BLaER1 (cell line): ENCODE results near the gene SIDT1.

Experiments used
- H3K27ac ChIP-seq: shearing (Covaris generic); formaldehyde crosslinking; 2 replicates; pipeline ENCODE4 v1.8.1; 2022
- H3K27me3 ChIP-seq: shearing (Covaris generic); formaldehyde crosslinking; 2 replicates; pipeline ENCODE4 v1.8.1; 2022
- H3K36me3 ChIP-seq: shearing (Covaris generic); formaldehyde crosslinking; 2 replicates; pipeline ENCODE4 v1.8.1; 2022
- H3K4me1 ChIP-seq: shearing (Covaris generic); formaldehyde crosslinking; 2 replicates; pipeline ENCODE4 v1.8.1; 2022
- H3K4me2 ChIP-seq: shearing (Covaris generic); formaldehyde crosslinking; 2 replicates; pipeline ENCODE4 v1.8.1; 2022
- H3K4me3 ChIP-seq: shearing (Covaris generic); formaldehyde crosslinking; 2 replicates; pipeline ENCODE4 v1.8.1; 2022
- H3K9ac ChIP-seq: shearing (Covaris generic); formaldehyde crosslinking; 2 replicates; pipeline ENCODE4 v1.8.1; 2022
- H3K9me3 ChIP-seq: shearing (Covaris generic); formaldehyde crosslinking; 2 replicates; pipeline ENCODE4 v1.8.1; 2022
- H4K20me1 ChIP-seq: shearing (Covaris generic); formaldehyde crosslinking; 2 replicates; pipeline ENCODE4 v1.8.1; 2022
- Cebpa-rat ChIP-seq: shearing (Covaris generic); IDR thresholded peaks from 2 replicates; pipeline ENCODE4 v1.8.1; 2022

SIDT1 gene

DNA sequence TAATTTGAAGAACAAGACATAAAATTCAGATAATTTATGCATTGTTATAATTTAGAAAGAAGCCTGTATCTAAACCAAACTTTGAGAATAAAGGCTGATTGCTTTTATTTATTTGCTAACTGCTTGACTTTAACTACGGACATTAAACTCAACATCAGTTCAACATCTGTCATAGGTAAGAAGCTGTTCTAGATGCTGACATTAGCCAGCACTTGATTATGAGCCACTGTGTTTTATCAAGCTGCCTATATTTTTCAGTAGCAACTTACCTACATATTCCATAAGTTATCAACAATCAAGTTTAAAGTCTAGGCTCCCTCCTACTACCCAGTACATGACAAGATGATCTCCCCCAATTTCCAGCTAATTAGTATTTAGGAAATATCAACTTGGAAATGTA, 122.0 kb downstream of the SIDT1 start:
- no peak for TF ChIP-seq Cebpa-rat
- H3K4me3 ChIP-seq: no peak overlapping the region
- H3K36me3 ChIP-seq: peaks cover 36% of the 10 kb centered on the region
- H3K27ac ChIP-seq: no peak overlapping the region
- H3K4me2 ChIP-seq: no peak overlapping the region
- H4K20me1 ChIP-seq: no peaks in the 10 kb centered on the region
- H3K4me1 ChIP-seq: 0 out of 2 replicates have a peak, but pooled peaks cover 2% of the 10 kb centered on the region
- no peaks in the 10 kb centered on the region for H3K9me3 ChIP-seq
- no peak overlapping the region for H3K9ac ChIP-seq
- no peaks in the 10 kb centered on the region for H3K27me3 ChIP-seq

DNA sequence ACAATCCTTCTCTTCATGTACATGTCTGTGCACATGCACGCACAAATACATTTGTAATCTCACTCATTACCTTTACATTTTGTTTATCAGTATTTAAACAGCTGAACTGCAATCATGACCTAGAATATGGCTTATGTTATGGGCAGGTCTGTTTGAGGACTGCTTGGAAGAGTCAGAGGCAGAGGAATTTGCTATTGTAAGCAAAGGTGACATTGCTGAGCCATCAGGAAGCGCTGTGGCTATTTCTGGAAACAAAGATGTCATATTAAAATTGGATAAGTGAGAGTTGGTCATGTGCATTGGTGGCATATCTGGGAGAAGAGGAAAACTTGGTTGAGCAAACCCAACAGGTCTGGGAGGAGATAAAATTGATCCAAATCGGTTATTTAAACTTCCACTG, 122.5 kb downstream of the SIDT1 start:
- no peaks in the 10 kb centered on the region for H3K9me3 ChIP-seq
- 0 out of 2 replicates have a peak, but pooled peaks cover 7% of the 10 kb centered on the region for H3K4me1 ChIP-seq
- no peaks in the 10 kb centered on the region for H3K27me3 ChIP-seq
- no peak for TF ChIP-seq Cebpa-rat
- H3K4me3 ChIP-seq: no peak overlapping the region
- H3K27ac ChIP-seq: no peak overlapping the region
- H4K20me1 ChIP-seq: no peaks in the 10 kb centered on the region
- peaks cover 41% of the 10 kb centered on the region for H3K36me3 ChIP-seq
- H3K4me2 ChIP-seq: no peak overlapping the region
- no peak overlapping the region for H3K9ac ChIP-seq

DNA sequence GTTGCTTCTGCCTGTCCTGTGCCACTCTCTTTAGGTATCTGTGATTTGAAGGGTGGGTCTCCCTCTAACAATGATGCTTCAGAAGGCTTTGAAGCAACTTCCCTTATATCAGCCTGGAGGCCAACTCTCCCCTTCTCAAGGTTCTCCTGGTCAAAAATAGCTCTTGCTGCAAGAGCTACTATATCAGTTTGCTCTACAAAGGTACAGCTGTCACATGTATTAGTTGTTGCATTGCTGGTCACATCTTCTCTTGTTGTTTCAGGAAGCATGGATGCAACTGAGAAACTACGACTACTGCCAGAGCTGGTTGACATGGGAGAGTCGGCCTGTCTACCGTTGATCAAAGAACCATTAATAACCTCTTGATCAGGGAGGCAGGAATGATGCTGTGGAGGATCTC, 125.8 kb downstream of the SIDT1 start:
- no peak overlapping the region for H3K4me3 ChIP-seq
- no peak overlapping the region for H3K27ac ChIP-seq
- H3K36me3 ChIP-seq: peaks cover 58% of the 10 kb centered on the region
- H3K27me3 ChIP-seq: no peaks in the 10 kb centered on the region
- no peak overlapping the region for H3K4me2 ChIP-seq
- H3K9me3 ChIP-seq: no peaks in the 10 kb centered on the region
- no peaks in the 10 kb centered on the region for H4K20me1 ChIP-seq
- no peak for TF ChIP-seq Cebpa-rat
- no peak overlapping the region for H3K9ac ChIP-seq
- peaks cover 25% of the 10 kb centered on the region for H3K4me1 ChIP-seq

DNA sequence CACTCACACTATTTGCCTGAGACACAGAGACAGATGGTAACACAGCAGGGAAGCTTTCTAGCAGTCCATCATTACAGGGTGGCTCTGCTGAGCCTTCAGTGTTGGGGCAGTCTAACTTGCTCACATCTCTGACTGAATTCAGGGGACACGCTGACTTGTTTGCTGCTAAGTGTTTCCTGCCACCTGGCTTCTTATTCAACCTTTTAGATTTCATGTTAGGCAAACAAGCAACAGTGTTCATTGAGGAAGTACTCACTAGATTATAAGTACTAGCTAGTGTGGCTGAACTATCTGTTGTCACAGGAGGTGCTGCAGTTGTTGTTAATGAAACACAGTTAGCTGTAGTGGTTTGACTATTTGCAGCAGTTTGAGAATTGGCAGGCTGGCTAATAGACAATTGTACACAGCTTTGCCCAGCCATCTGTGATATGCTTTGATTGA, 126.8 kb downstream of the SIDT1 start:
- Histone ChIP-seq H3K9ac (no peak overlapping the region), H3K27me3 (no peaks in the 10 kb centered on the region), H3K4me2 (no peak overlapping the region), H3K4me3 (no peak overlapping the region), H3K27ac (no peak overlapping the region), H3K9me3 (no peaks in the 10 kb centered on the region), H4K20me1 (no peaks in the 10 kb centered on the region), H3K36me3 (peaks cover 62% of the 10 kb centered on the region), H3K4me1 (peaks cover 25% of the 10 kb centered on the region)
- TF ChIP-seq Cebpa-rat: no peak

DNA sequence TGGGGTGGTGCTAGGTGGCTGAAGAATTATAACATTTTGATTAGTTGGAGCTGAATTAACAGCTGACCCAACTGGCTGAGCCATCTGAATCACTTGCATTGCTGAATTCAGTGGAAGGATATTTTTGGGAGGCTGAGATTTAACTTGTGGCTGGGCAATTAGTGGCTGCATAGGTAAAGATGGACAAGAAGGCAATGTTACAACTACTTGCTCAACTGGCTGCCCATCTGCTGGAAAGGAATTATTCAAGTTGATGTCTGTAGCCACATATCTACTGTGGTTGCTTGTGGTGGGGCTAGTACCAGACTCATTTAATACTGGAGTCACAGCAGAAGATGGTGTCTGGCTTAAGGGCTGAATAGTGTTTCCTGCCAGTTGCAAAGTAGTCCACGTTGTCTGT, 127.6 kb downstream of the SIDT1 start:
- Histone ChIP-seq H3K9me3 (no peaks in the 10 kb centered on the region), H3K4me3 (no peak overlapping the region), H3K36me3 (peaks cover 67% of the 10 kb centered on the region), H3K9ac (no peak overlapping the region), H3K4me1 (peaks cover 25% of the 10 kb centered on the region), H3K27me3 (no peaks in the 10 kb centered on the region), H3K4me2 (0 out of 2 replicates have a peak overlapping the region, but pooled peaks have one; percentile 54), H4K20me1 (no peaks in the 10 kb centered on the region), H3K27ac (no peak overlapping the region)
- TF ChIP-seq Cebpa-rat: no peak

DNA sequence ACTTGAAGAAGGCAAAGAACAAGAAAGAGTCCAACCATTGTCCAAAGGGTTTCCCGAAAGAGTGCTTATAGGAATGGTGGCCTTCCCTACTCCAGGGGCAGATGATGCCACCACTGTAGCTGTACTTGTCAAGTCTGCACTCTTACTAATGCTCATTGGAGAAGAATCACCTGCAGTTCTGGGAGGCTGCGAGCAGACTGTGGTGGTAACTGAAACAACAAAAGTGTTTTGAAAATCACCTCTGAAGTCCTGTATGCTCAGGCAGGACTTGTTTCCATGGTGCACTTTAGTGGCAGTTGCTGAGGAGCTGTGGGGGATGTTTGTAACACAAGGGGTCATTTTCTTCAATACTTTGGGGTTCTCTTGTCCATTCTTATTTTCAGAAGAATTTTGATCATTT, 128.1 kb downstream of the SIDT1 start:
- no peak for TF ChIP-seq Cebpa-rat
- Histone ChIP-seq H3K4me3 (no peak overlapping the region), H3K4me2 (peak overlapping the region; percentile 54), H3K27ac (no peak overlapping the region), H3K9me3 (no peaks in the 10 kb centered on the region), H4K20me1 (no peaks in the 10 kb centered on the region), H3K36me3 (peaks cover 67% of the 10 kb centered on the region), H3K27me3 (no peaks in the 10 kb centered on the region), H3K4me1 (peaks cover 25% of the 10 kb centered on the region), H3K9ac (no peak overlapping the region)

DNA sequence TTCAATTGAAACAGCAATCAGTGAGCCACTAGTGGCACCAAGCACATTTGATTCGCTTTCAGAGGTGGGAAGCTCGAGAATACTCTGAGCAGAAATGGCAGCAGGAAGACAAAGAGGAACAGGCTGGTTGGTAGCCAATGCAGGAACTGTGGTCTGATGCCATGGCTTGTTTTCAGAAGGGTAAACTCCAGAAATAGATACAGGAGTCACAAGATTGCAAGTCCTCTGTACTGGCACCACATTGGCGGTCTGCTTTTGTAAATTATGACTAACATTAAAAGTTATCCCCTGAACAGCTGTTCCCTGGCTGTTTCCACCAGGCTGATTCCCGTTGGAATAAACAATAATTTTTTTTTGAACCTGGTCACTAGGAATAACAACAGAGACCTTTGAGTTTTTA, 128.5 kb downstream of the SIDT1 start:
- no peak for TF ChIP-seq Cebpa-rat
- peak overlapping the region; percentile 54 for H3K4me2 ChIP-seq
- no peak overlapping the region for H3K27ac ChIP-seq

DNA sequence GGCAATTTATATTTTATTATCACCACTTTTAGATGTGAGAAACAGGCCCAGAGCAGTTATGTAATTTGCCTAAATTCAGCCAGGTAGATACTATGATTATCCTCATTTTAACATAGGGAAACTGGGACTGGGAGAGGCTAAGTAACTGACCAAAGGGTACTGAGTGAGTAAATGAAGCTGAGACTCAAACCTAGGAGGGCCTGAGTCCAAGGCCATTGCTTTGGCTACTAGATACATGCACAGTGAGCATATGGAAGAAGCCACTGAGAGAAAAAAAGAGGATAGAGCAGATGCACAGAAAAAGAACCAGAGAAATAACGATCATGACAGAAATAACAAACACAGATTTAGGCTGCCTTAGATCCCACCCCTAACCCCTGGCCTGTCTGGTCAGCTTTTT, 130.5 kb downstream of the SIDT1 start:
- Histone ChIP-seq H4K20me1 (no peaks in the 10 kb centered on the region), H3K27ac (no peak overlapping the region), H3K4me2 (no peak overlapping the region), H3K9me3 (no peaks in the 10 kb centered on the region), H3K4me1 (peaks cover 41% of the 10 kb centered on the region), H3K27me3 (no peaks in the 10 kb centered on the region), H3K36me3 (peaks cover 46% of the 10 kb centered on the region), H3K9ac (no peak overlapping the region), H3K4me3 (no peak overlapping the region)
- no peak for TF ChIP-seq Cebpa-rat

More for the DNA sequence above, 128.5 kb downstream of the SIDT1 start:
- Histone ChIP-seq H3K27me3 (no peaks in the 10 kb centered on the region), H3K4me1 (peaks cover 25% of the 10 kb centered on the region), H3K36me3 (peaks cover 66% of the 10 kb centered on the region), H3K4me3 (no peak overlapping the region), H4K20me1 (no peaks in the 10 kb centered on the region), H3K9ac (no peak overlapping the region), H3K9me3 (no peaks in the 10 kb centered on the region)

DNA sequence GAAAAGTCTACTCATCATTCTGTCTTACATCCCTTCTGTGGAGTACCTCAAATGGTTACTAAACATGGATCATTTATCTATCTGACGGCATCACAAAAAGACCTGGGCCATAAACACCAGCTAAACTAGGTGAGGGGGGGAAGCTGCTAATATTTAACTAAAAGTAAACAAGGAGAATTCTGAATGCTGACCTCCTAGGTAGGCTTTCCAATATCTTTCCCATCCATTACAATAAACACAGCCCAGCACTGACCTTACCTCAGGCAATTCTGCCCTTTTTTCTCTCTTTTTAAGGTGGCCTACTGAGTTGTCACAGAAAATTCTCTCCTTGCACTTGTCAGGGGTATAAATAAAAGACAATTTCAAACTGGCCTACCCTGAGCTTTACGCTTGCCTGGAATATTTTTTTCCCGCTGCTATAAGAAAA, 131.0 kb downstream of the SIDT1 start:
- Histone ChIP-seq H3K9me3 (no peaks in the 10 kb centered on the region), H3K27ac (no peak overlapping the region), H3K4me1 (peaks cover 47% of the 10 kb centered on the region), H3K27me3 (no peaks in the 10 kb centered on the region), H4K20me1 (no peaks in the 10 kb centered on the region), H3K4me3 (no peak overlapping the region), H3K36me3 (peaks cover 46% of the 10 kb centered on the region), H3K4me2 (no peak overlapping the region), H3K9ac (no peak overlapping the region)
- no peak for TF ChIP-seq Cebpa-rat

DNA sequence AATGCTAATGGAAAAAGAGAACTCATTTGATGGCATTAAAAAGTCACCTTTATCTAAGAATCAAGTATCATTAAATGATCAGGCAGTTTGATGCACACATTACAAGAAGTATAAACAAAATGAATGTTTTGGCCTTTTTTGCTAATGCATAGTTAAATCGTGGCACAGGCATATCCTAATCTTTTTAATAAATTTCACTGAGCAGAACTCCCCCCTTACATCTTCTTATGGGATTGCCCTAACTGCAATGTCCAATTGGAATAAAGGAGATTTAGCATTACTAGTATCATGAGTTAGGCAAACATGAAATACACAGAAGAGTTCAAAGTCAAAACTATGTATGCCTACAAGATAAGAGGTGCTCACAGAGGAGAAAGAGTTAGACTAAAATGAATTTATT, 131.4 kb downstream of the SIDT1 start:
- Histone ChIP-seq H3K9me3 (no peaks in the 10 kb centered on the region), H3K27ac (no peak overlapping the region), H3K36me3 (peaks cover 44% of the 10 kb centered on the region), H4K20me1 (no peaks in the 10 kb centered on the region), H3K4me2 (no peak overlapping the region), H3K4me3 (no peak overlapping the region), H3K4me1 (peaks cover 51% of the 10 kb centered on the region), H3K9ac (no peak overlapping the region), H3K27me3 (no peaks in the 10 kb centered on the region)
- no peak for TF ChIP-seq Cebpa-rat

DNA sequence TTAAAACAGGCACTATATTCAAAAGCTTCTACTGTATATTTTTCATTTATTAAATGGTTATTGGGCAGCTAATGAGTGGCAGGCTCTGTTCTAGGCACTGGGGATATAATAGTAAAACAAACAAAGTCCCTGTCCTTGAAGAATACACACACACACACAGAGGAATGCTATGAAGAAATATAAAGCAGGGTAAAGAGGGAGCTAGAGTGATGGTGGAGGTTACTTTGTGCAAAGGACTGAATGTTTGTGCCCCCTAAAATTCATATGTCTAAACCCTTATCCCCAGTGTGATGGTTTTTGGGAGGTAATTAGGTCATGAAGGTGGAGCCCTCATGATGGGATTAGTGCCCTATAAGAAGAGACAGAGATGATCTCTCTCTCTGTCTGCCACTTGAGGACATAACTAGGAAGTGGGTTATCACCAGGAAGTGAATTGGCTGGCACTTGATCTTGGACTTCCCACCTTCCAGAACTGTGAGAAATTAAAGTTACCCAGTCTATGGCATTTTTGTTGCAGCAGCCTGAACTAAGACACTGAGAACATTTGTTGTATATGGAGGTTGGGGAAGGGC, 132.3 kb downstream of the SIDT1 start:
- H3K4me2 ChIP-seq: no peak overlapping the region
- no peaks in the 10 kb centered on the region for H3K9me3 ChIP-seq
- no peaks in the 10 kb centered on the region for H4K20me1 ChIP-seq
- H3K4me3 ChIP-seq: no peak overlapping the region
- H3K27ac ChIP-seq: no peak overlapping the region
- no peaks in the 10 kb centered on the region for H3K27me3 ChIP-seq
- H3K4me1 ChIP-seq: peaks cover 47% of the 10 kb centered on the region
- no peak overlapping the region for H3K9ac ChIP-seq
- peaks cover 36% of the 10 kb centered on the region for H3K36me3 ChIP-seq
- TF ChIP-seq Cebpa-rat: no peak
